ENCODE data around the gene ZNF629. TPM values are rescaled to one million over a fixed set of nuclear protein-coding genes. Genes with fewer than 3 reads are reported as not detected.
"Not testable (repeated sequence)": the region's sequence is repeated elsewhere in the genome, so short reads cannot be mapped to it uniquely, and the experiment has no call there.

The ZNF629 gene
- 1 to 10 TPM; 1.0 to 1.2 TPM for total RNA-seq

DNA sequence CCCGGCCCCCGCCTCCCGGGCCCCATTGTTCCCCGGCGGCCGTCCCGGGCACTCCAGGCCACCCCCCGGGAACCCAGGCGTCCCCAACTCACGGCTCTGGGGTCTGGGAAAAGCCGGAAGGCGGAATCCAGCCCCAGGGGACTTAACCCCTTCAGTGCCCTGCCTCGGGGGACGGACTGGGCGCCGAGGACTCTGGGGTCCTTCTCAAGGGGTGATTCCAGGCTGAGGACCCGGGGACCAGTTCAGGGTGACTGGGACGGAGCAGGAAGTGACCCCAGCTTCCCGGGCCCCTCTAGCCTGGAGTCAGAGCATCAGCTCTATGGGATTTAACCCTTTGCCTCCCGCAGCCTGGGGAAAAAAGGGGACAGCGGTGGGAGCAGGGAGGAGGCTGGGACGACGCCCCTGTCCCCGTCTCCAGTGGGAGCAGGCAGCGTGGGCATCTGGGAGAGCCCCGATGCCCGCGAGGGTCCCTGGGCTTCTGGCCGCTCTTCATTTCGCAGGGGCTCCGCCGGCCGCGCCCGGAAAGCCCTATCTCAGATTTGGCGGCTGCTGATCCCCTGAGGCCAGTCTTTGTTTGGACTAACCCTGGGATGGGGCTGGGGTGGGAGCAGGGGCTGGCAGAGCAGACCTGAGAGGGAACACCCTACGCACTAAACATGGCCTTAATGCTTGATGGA is at the start of gene ZNF629:
ZNF629 (minus strand) TSS at position 270 of the 677 bp plus-strand sequence. CDS start 2,723 bp downstream, outside the sequence.
- no peaks in the 10 kb centered on the region for H3K36me3 Mint-ChIP-seq (ENCODE audit: low read depth)
- H3K4me3 Mint-ChIP-seq: peak within 1 kb of the TSS; percentile 69
- H3K27me3 Mint-ChIP-seq: peaks cover 29% of the 10 kb centered on the region
- ChIA-PET POLR2A (no interaction called here), CTCF (no interaction called here)
- no peak within 1 kb of the TSS for H3K27ac Mint-ChIP-seq
- H3K4me1 Mint-ChIP-seq: peaks cover 10% of the 10 kb centered on the region
- H3K9me3 Mint-ChIP-seq: no peaks in the 10 kb centered on the region
- DNase-seq: no peak

DNA sequence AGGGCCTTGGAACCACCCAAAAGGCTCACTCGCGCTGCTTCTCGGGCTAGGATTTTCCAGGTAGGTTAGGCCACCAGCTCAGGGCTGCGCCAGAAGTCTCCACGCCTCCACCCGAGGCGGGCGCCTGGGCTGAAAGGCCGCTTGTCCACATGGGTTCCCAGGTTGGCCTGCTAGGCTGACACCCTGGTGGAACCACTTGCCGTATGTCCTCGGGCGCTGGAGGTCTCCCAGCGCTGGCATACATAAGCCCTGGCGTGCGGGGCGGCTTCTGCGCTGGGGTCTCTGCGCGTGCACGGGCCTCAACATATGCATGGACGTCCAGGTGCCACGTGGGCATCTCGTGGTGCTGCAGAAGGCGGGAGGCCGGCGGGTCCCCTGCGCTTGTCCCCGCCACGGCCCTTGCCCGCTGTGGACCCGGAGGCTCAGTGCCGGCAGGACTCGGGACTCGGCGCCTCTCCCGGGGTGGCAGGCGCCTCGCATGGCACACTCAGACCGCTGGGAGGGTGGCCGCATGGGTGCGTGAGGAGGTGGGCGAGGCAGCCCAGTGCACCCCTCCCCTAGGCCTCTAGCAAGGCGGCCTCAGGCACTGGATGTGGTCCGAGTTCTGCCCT is 47.2 kb upstream of the ZNF629 start:
- Mint-ChIP-seq H3K4me1 (no peaks in the 10 kb centered on the region), H3K9me3 (no peaks in the 10 kb centered on the region), H3K27me3 (peaks cover 3% of the 10 kb centered on the region), H3K27ac (no peak overlapping the region), H3K36me3 (ENCODE audit: low read depth) (no peaks in the 10 kb centered on the region), H3K4me3 (no peak overlapping the region)
- POLR2A ChIA-PET: no interaction called here
- CTCF ChIA-PET: interaction anchor here (1.2 kb wide), 1 partner anchor 10 kb away, joined by 3 read pairs; no protein-coding TSS in a partner anchor
- no peak for DNase-seq

DNA sequence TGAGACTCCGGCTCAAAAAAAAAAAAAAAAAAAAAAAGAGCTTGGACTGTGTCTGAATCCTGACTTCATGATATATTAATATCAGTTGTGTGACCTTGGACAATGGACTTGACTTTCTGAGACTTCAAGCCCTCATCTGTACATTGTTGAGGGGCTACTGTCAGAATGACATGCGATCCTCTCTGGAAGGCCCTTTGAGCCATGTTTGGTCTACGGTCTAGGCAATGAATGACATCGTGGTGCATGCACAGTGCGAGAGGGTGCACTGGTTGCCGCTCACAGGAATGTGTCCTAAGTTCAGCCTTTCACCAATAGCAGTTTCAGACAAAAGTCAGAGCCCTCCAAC is 43.0 kb upstream of the ZNF629 start:
- DNase-seq: no peak
- Mint-ChIP-seq H3K27ac (no peak overlapping the region), H3K9me3 (no peaks in the 10 kb centered on the region), H3K27me3 (peaks cover 10% of the 10 kb centered on the region), H3K4me1 (no peaks in the 10 kb centered on the region), H3K4me3 (no peak overlapping the region), H3K36me3 (ENCODE audit: low read depth) (no peaks in the 10 kb centered on the region)
- ChIA-PET CTCF (interaction anchor here (0.7 to 2.3 kb wide), 4 partner anchors 14 to 111 kb away, joined by 3 to 8 read pairs (median 4); no protein-coding TSS in a partner anchor), POLR2A (no interaction called here)

DNA sequence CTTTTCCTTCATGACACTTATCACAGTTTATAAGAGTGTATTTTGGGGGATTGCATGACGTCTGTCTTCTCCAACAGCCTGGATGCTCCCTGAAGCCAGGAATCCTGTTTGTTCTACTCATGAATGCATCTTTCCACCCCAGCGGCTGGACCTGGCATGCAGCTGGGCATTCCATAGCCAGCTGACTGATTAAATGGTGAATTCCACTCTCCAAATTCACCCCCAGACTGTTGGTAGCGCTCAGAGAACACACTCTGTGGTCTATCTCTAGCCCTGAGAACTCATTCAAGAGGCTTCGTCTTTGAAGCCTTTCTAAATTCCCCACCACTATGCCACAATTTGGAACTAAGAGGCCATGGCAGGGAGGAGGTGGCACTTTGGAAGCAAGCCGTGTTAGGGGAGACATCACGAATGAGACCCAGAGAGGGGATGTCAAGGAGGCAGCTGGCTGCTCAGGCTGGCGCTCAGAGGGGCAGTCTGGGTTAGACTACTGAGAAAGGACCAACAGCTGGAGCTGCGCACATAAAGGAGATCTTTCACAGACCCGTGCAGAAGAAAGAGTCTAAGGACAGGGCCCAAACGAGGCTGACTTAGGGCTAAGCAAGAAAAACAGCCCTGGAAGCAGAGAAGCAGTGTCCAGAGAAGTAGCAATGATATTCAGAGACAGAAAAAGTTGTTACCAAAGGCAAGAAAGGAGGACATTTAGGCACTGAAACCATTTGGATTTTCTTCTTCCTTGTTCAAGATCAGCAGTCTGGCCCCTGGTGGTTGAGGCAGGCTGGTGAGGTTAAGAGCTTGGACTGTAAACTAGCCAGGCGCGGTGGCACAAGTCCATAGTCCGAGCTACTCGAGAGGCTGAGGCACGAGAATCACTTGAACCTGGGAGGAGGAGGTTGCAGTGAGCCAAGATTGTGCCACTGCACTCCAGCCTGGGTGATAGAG is 42.4 kb upstream of the ZNF629 start:
- no peak for DNase-seq
- H3K4me1 Mint-ChIP-seq: no peaks in the 10 kb centered on the region
- ChIA-PET POLR2A (no interaction called here), CTCF (interaction anchor here (0.7 to 2.3 kb wide), 4 partner anchors 13 to 111 kb away, joined by 3 to 8 read pairs (median 4); no protein-coding TSS in a partner anchor)
- no peaks in the 10 kb centered on the region for H3K9me3 Mint-ChIP-seq
- peaks cover 10% of the 10 kb centered on the region for H3K27me3 Mint-ChIP-seq
- no peak overlapping the region for H3K4me3 Mint-ChIP-seq
- no peak overlapping the region for H3K27ac Mint-ChIP-seq
- H3K36me3 Mint-ChIP-seq (ENCODE audit: low read depth): no peaks in the 10 kb centered on the region

DNA sequence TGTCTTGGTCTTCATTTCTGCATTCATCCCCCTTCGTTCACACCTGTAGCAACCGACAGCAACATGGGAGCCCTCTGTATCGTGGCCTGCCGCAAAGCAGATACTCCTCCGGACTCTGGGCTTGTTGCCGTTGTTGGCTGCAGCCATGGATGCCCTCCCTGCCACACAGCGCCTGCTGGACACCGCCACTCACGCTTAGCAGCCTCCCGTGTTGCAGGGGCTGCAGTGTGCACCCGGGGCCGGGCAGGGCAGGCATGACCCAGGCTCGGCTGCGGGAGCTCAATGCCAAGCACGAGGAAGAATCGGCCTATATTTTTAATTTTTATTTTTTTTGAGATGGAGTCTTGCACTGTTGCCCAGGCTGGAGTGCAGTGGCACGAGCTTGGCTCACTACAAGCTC is 34.9 kb upstream of the ZNF629 start:
- ChIA-PET CTCF (no interaction called here), POLR2A (no interaction called here)
- Mint-ChIP-seq H3K4me3 (no peak overlapping the region), H3K4me1 (no peaks in the 10 kb centered on the region), H3K27ac (no peak overlapping the region), H3K27me3 (no peaks in the 10 kb centered on the region), H3K36me3 (ENCODE audit: low read depth) (no peaks in the 10 kb centered on the region), H3K9me3 (no peaks in the 10 kb centered on the region)
- no peak for DNase-seq

DNA sequence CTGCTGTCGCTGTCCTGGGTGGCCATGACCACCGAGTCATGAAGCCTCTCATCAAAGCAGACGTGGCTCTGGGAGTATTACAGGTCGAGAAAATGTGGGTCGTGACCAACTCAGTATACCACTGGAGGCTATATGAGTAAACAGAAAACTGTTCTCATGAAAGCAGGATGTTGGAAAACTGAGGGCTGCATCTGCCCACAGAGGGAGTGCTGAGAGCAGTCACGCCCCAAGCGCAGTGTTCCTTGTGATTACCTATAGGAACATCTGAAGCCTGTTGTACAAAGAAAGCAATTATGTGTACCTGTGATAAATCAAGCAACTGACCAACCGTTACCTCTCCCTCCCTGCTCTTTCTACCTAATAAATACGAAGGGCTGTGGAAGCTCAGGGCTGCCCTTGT is 34.4 kb upstream of the ZNF629 start:
- POLR2A ChIA-PET; H3K4me1 Mint-ChIP-seq; H3K27ac Mint-ChIP-seq; H3K27me3 Mint-ChIP-seq; H3K9me3 Mint-ChIP-seq; H3K4me3 Mint-ChIP-seq; H3K36me3 Mint-ChIP-seq (ENCODE audit: low read depth); DNase-seq; CTCF ChIA-PET: not testable (repeated sequence)

DNA sequence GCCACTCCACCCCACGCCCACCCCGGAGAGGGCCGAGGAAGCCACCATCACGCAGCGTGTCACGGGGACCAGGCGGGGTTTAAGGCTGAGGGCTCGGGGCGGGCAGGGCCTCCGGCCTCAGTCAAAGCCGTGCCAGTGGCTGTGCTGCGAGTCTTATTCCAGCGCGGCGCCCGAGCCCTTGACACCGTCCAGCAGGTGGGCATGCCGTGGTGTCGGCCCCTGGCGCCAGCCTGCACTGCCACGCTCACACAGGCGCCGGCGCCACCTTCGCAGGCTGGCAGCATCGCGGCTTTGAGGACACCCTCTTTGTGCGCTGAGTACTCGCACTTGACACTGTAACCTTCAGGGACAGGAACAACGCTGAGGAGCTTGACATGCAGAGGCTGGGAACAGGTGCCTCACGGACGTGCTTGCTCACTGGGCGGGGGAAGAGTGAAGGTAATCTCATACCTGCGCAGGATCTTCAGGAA is 34.0 kb upstream of the ZNF629 start:
- CTCF ChIA-PET: no interaction called here
- DNase-seq: no peak
- no peaks in the 10 kb centered on the region for H3K4me1 Mint-ChIP-seq
- no peak overlapping the region for H3K27ac Mint-ChIP-seq
- no peaks in the 10 kb centered on the region for H3K27me3 Mint-ChIP-seq
- no peak overlapping the region for H3K4me3 Mint-ChIP-seq
- H3K36me3 Mint-ChIP-seq (ENCODE audit: low read depth): no peaks in the 10 kb centered on the region
- POLR2A ChIA-PET: no interaction called here
- H3K9me3 Mint-ChIP-seq: no peaks in the 10 kb centered on the region

DNA sequence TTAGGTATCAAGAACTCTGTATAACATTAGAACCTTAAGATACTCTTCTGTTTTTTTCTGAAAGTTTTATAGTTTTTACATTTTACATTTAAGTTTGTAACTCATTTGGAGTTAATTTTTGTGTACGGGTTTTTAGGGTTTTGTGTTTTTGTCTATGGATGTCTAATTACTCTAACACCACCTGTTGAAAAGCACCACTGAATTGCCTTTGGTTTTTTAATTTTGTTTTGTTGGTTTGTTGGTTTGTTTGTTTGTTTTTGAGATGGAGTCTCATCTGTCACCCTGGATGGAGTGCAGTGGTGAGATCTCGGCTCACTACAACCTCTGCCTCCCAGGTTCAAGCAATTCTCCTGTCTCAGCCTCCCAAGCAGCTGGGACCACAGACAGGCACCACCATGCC is 29.8 kb upstream of the ZNF629 start:
- Mint-ChIP-seq H3K27me3 (no peaks in the 10 kb centered on the region), H3K4me1 (peaks cover 13% of the 10 kb centered on the region), H3K9me3 (no peaks in the 10 kb centered on the region), H3K36me3 (ENCODE audit: low read depth) (no peaks in the 10 kb centered on the region), H3K27ac (no peak overlapping the region), H3K4me3 (no peak overlapping the region)
- ChIA-PET CTCF (no interaction called here), POLR2A (no interaction called here)
- DNase-seq: no peak

DNA sequence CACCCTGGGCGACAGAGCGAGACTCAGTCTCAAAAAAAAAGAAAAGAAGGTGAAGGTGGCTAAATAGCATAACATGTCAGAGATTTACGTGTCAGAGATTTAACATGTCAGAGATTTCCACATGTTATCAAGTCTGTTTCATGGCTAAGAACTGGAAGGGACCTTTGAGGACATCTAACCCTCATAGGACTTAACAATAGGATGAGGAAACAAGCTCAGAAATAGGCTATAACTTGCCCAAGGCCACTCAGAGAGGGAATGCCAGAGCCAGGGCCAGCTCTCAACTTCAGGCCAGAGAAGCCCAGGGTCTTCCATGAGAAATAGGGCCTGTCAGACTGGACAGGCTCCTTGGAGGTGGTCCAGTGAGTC is 26.8 kb upstream of the ZNF629 start:
- Mint-ChIP-seq H3K27ac (peak overlapping the region; percentile 78), H3K4me1 (peaks cover 13% of the 10 kb centered on the region), H3K9me3 (no peaks in the 10 kb centered on the region), H3K27me3 (no peaks in the 10 kb centered on the region), H3K4me3 (peak overlapping the region; percentile 74), H3K36me3 (ENCODE audit: low read depth) (no peaks in the 10 kb centered on the region)
- DNase-seq: no peak
- CTCF ChIA-PET: interaction anchor here (0.7 to 3.9 kb wide), 24 partner anchors 8 to 330 kb away, joined by 3 to 27 read pairs (median 6); partner anchors contain the start of genes KAT8 and PHKG2
- POLR2A ChIA-PET: interaction anchor here (0.6 to 2.4 kb wide), 13 partner anchors 8 to 366 kb away, joined by 3 to 14 read pairs (median 4); partner anchors contain the start of genes FUS, PHKG2 and ZNF668

DNA sequence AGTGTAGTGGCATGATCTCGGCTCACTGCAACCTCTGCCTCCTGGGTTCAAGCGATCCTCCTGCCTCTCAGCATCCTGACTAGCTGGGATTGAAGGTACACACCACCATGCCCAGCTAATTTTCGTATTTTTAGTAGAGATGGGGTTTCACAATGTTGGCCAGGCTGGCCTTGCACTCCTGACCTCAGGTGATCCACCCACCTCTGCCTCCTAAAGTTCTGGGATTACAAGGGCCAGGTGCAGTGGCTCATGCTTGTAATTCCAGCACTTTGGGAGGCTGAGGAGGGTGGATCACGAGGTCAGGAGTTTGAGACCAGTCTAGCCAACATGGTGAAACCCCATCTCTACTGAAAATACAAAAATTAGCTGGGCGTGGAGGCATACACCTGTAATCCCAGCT is 22.7 kb upstream of the ZNF629 start:
- H3K36me3 Mint-ChIP-seq (ENCODE audit: low read depth); CTCF ChIA-PET: not testable (repeated sequence)

DNA sequence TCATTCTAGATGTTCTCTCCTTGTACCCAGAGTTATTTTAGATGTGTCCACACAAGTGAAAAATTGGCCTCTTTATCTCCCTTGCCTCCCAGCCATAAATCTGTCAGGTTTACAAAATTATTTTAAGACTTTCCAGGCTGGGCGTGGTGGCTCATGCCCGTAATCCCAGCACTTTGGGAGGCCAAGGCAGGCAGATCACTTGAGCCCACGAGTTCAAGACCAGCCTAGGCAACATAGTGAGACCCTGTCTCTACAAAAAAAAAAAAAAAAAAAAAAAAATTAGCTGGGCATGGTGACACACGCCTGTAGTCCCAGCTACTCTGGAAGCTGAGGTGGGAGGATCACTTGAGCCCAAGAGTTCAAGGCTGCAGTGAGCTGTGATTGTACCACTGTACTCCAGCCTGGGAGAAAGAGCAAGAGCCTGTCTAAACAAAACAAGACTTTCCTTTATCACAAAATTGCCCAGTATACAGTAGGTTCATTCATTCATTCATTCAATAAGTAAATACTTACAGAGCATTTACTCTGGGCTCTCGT is 22.0 kb upstream of the ZNF629 start:
- not testable (repeated sequence) for H3K36me3 Mint-ChIP-seq (ENCODE audit: low read depth); DNase-seq; H3K27ac Mint-ChIP-seq; H3K4me3 Mint-ChIP-seq; H3K9me3 Mint-ChIP-seq
- H3K4me1 Mint-ChIP-seq: peaks cover 20% of the 10 kb centered on the region
- ChIA-PET POLR2A (interaction anchor here (1.3 kb wide), 1 partner anchor 34 kb away, joined by 3 read pairs; no protein-coding TSS in a partner anchor), CTCF (interaction anchor here (1.3 kb wide), 1 partner anchor 11 kb away, joined by 3 read pairs; no protein-coding TSS in a partner anchor)
- peaks cover 13% of the 10 kb centered on the region for H3K27me3 Mint-ChIP-seq

More for the DNA sequence above, 22.7 kb upstream of the ZNF629 start:
- peaks cover 24% of the 10 kb centered on the region for H3K4me1 Mint-ChIP-seq
- POLR2A ChIA-PET, H3K27ac Mint-ChIP-seq, H3K9me3 Mint-ChIP-seq, DNase-seq, H3K4me3 Mint-ChIP-seq: not testable (repeated sequence)
- H3K27me3 Mint-ChIP-seq: peaks cover 13% of the 10 kb centered on the region

DNA sequence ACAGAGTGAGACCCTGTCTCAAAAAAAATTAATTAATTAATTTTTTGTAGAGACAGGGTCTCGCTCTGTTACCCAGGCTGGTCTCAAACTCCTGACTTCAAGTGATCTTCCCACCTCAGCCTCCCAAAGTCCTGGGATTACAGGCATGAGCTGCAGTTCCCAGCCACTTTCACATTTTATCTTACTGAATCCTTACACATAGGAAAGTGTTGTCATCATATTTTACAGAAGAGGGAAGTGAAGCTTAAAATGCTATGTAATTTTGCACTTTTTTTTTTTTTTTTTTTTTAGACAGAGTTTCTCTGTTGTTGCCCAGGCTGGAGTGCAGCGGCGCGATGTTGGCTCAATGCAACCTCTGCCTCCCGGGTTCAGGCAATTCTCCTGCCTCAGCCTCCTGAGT is 21.1 kb upstream of the ZNF629 start:
- no peak overlapping the region for H3K27ac Mint-ChIP-seq
- CTCF ChIA-PET: interaction anchor here (0.6 to 1.3 kb wide), 2 partner anchors 11 to 93 kb away, joined by 3 read pairs; no protein-coding TSS in a partner anchor
- no peak for DNase-seq
- peaks cover 3% of the 10 kb centered on the region for H3K36me3 Mint-ChIP-seq (ENCODE audit: low read depth)
- H3K4me3 Mint-ChIP-seq: no peak overlapping the region
- H3K27me3 Mint-ChIP-seq: peaks cover 13% of the 10 kb centered on the region
- no peaks in the 10 kb centered on the region for H3K9me3 Mint-ChIP-seq
- H3K4me1 Mint-ChIP-seq: peaks cover 18% of the 10 kb centered on the region
- POLR2A ChIA-PET: interaction anchor here (1.3 kb wide), 1 partner anchor 33 kb away, joined by 3 read pairs; no protein-coding TSS in a partner anchor

Data from activated CD4-positive, alpha-beta memory T cell treated with anti-CD3 and anti-CD28 coated beads, Interleukin-2, amount 10 ng/mL, durations not matched to agents 7 days and 5 days (primary cell).